Hepatocyte (in vitro differentiated cells): Measurements from ENCODE around the gene MBOAT7. TPM values are rescaled to one million over a fixed set of nuclear protein-coding genes. Genes with fewer than 3 reads are reported as not detected.

Source experiments
- DNase-seq: peaks from one replicate; pipeline ENCODE4 v3.0.0-alpha.2; 2016; ENCODE audit warnings: low spot score
- H2AFZ ChIP-seq: fragments of 200-600 bp; sonication (generic); 2 replicates; pipeline ENCODE4 v1.6.0; 2016; ENCODE audit warnings: antibody characterized with exemption, mild to moderate bottlenecking
- H3K27ac ChIP-seq: fragments of 200-600 bp; sonication (generic); 2 replicates; pipeline ENCODE4 v1.5.1; 2016; ENCODE audit warnings: mild to moderate bottlenecking
- H3K27me3 ChIP-seq: fragments of 200-600 bp; sonication (generic); 2 replicates; pipeline ENCODE4 v1.6.1; 2016
- H3K36me3 ChIP-seq: fragments of 200-600 bp; sonication (generic); replicated peaks from 2 replicates; pipeline ENCODE4 v1.5.1; 2016; ENCODE audit warnings: low read depth; ENCODE audit not compliant: insufficient read depth
- H3K4me1 ChIP-seq: fragments of 200-600 bp; sonication (generic); 2 replicates; pipeline ENCODE4 v1.5.1; 2016; ENCODE audit warnings: mild to moderate bottlenecking, moderate library complexity; ENCODE audit not compliant: insufficient read depth
- H3K4me2 ChIP-seq: fragments of 200-600 bp; sonication (generic); 2 replicates; pipeline ENCODE4 v1.6.0; 2016
- H3K4me3 ChIP-seq: fragments of 200-600 bp; sonication (generic); 2 replicates; pipeline ENCODE4 v1.5.1; 2016; ENCODE audit warnings: mild to moderate bottlenecking
- H3K79me2 ChIP-seq: fragments of 200-600 bp; sonication (generic); 2 replicates; pipeline ENCODE4 v1.6.0; 2017; ENCODE audit warnings: mild to moderate bottlenecking
- H3K9me2 ChIP-seq: fragments of 200-600 bp; sonication (generic); replicated peaks from 2 replicates; pipeline ENCODE4 v1.6.0; 2017; ENCODE audit warnings: mild to moderate bottlenecking; ENCODE audit not compliant: insufficient read depth
- H3K9me3 ChIP-seq: fragments of 200-600 bp; sonication (generic); 2 replicates; pipeline ENCODE4 v1.5.1; 2016; ENCODE audit warnings: low read depth, mild to moderate bottlenecking
- H4K20me1 ChIP-seq: fragments of 200-600 bp; sonication (generic); 2 replicates; pipeline ENCODE4 v1.6.0; 2016; ENCODE audit warnings: mild to moderate bottlenecking; ENCODE audit not compliant: insufficient read depth, poor library complexity, severe bottlenecking
- EZH2 ChIP-seq: fragments of 200-600 bp; sonication (generic); IDR thresholded peaks from 2 replicates; pipeline ENCODE4 v1.6.1; 2016; ENCODE audit warnings: antibody characterized with exemption, mild to moderate bottlenecking, borderline replicate concordance
- EZH2phosphoT487 ChIP-seq: fragments of 200-600 bp; sonication (generic); IDR thresholded peaks from one replicate; pipeline ENCODE4 v1.6.1; 2018; ENCODE audit warnings: antibody characterized with exemption, mild to moderate bottlenecking, low read depth, moderate library complexity; ENCODE audit not compliant: unreplicated experiment, severe bottlenecking
- WGBS: methylation state at CpG from one replicate; pipeline ENCODE4 v1.1.6; 2016; ENCODE audit warnings: low lambda C conversion rate; ENCODE audit errors: missing lambda C conversion rate; 5-methylcytosine and 5-hydroxymethylcytosine counted together
- polyA plus RNA-seq: library from polyadenylated mRNA; unstranded; fragments of >200 nt; fragmentation: Nextera tagmentation; extraction: Ambion mirVana; gene quantifications from 2 replicates; pipeline ENCODE4 v1.2.1, GENCODE V29; 2016
- total RNA-seq: library from RNA; depleted of rRNA; stranded (reverse); fragments of >200 nt; gene quantifications from 2 replicates; pipeline ENCODE4 v1.2.3, GENCODE V29; 2014
- TF ChIP-seq, protein P1 (sequence below): fragments of 200-600 bp; sonication (generic); IDR thresholded peaks from 2 replicates; pipeline ENCODE4 v1.5.1; 2016; ENCODE audit warnings: antibody characterized with exemption, mild to moderate bottlenecking; ENCODE audit not compliant: poor library complexity

The MBOAT7 gene
- total and polyA plus RNA-seq, 2 experiments from 2014 or later = 93.5 to 179 TPM

DNA sequence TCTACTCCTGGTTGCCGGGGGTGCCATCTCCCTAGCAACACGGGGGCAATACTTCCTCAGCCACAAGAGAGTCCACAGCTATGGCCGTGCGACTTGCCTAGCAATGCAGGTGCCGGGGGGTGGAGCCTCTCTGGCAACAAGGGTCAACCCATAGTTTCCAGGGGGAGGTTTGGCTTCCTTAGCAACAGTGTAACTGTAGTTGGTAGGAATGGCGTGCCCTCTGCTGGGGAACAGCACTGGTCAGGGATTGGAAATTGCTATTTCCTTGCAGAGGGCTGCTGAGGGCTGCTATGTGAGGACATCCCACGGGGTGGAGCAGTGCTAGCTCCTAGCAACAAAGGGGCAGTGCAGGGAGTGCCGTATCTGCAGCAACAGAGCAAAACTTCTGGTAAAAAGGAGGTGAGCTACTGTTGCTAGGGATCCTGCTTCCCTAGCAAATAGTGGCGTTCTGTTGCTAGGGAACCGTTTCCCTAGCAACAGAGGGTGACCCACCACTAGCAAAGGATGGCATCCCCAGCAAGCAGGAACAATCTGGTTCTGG lies 9.4 kb downstream of the MBOAT7 start:
- no peaks in the 10 kb centered on the region for H4K20me1 ChIP-seq
- H3K4me3 ChIP-seq = no peak overlapping the region
- no peak overlapping the region for H3K4me2 ChIP-seq
- H3K79me2 ChIP-seq = no peaks in the 10 kb centered on the region
- WGBS = 57% methylated on average over 10 of the region's 10 CpGs
- TF ChIP-seq EZH2phosphoT487 (no peak), EZH2 (no peak)
- TF ChIP-seq, protein P1, sequence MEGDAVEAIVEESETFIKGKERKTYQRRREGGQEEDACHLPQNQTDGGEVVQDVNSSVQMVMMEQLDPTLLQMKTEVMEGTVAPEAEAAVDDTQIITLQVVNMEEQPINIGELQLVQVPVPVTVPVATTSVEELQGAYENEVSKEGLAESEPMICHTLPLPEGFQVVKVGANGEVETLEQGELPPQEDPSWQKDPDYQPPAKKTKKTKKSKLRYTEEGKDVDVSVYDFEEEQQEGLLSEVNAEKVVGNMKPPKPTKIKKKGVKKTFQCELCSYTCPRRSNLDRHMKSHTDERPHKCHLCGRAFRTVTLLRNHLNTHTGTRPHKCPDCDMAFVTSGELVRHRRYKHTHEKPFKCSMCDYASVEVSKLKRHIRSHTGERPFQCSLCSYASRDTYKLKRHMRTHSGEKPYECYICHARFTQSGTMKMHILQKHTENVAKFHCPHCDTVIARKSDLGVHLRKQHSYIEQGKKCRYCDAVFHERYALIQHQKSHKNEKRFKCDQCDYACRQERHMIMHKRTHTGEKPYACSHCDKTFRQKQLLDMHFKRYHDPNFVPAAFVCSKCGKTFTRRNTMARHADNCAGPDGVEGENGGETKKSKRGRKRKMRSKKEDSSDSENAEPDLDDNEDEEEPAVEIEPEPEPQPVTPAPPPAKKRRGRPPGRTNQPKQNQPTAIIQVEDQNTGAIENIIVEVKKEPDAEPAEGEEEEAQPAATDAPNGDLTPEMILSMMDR = peak; percentile 40
- H3K4me1 ChIP-seq = no peaks in the 10 kb centered on the region
- H3K9me2 ChIP-seq = no peaks in the 10 kb centered on the region
- no peaks in the 10 kb centered on the region for H3K9me3 ChIP-seq
- H3K27ac ChIP-seq = no peak overlapping the region
- DNase-seq = peak; percentile 78
- no peaks in the 10 kb centered on the region for H3K36me3 ChIP-seq
- H3K27me3 ChIP-seq = no peaks in the 10 kb centered on the region
- H2AFZ ChIP-seq = no peak overlapping the region

DNA sequence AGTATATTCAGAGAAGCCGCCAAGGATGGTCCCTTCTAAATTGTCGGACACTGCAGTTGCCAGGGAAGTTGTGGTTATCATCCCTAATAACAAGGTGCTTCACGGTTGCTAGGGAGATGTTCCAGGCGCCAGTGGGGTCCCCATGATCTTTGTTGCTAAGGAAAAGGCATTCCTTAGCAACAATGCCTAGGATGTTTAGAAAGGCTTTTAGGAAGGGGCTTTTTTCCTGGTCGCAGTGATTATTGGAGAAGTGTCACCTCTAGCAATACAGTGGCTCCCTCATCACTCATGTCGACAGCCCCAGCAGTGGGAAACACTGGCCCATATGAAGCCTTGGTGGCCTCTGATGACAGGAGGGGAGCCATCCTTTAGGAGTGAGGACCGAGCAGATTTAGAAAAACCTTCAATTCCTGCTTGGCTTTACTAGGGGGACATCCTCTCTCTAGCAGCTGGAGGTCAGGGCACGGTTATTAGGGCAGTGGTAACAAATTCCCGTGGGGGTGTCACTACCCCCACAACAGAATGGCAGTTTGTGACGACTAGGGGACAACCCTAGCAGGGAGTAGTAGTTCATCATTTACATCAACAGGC lies 10.0 kb downstream of the MBOAT7 start:
- no peaks in the 10 kb centered on the region for H3K79me2 ChIP-seq
- H3K27me3 ChIP-seq = no peaks in the 10 kb centered on the region
- H3K4me2 ChIP-seq = no peak overlapping the region
- no peaks in the 10 kb centered on the region for H3K9me3 ChIP-seq
- H2AFZ ChIP-seq = no peak overlapping the region
- WGBS = 91% methylated on average over 10 of the region's 10 CpGs
- H3K4me1 ChIP-seq = no peaks in the 10 kb centered on the region
- H3K9me2 ChIP-seq = no peaks in the 10 kb centered on the region
- no peak for DNase-seq
- no peak overlapping the region for H3K27ac ChIP-seq
- no peaks in the 10 kb centered on the region for H4K20me1 ChIP-seq
- H3K36me3 ChIP-seq = no peaks in the 10 kb centered on the region
- TF ChIP-seq EZH2 (no peak), EZH2phosphoT487 (no peak)
- TF ChIP-seq, protein P1 = no peak
- no peak overlapping the region for H3K4me3 ChIP-seq

DNA sequence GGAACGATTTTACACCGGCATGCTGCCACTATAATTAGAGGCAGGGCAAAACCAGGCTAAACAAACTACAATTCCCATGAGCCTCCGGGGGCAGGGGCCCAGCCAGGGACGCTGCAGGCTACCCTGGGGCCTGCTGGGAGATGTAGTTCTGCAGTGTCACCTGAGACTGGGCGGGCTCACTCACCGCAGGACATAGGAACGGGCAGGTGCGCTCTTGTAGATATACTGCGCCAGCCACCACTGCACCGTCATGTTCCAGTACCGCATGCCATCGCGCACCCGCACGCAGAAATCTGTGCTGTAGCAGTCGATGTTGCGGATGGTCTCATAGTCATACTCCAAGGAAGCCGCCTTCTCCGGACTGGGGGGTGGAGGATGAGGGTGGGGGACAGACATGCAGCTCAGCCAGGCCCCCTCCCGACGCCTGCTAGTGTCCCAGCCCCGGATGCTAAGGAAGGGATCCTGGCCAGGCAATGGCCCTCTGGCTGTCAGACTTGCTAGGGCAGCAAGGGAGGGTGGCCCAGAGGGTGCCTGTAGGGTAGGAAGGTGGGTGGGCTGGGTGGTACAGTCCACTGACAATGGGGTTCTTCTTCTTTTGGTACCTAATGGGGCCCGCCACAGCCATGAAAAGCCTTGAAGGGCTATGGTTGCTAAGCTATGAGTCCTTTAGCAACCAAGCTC lies 10.7 kb downstream of the MBOAT7 start:
- Histone ChIP-seq H3K4me3 (no peak overlapping the region), H3K36me3 (no peaks in the 10 kb centered on the region), H2AFZ (no peak overlapping the region), H3K4me2 (no peak overlapping the region), H3K9me2 (no peaks in the 10 kb centered on the region), H3K4me1 (no peaks in the 10 kb centered on the region), H3K9me3 (no peaks in the 10 kb centered on the region), H3K79me2 (no peaks in the 10 kb centered on the region), H3K27ac (no peak overlapping the region), H3K27me3 (no peaks in the 10 kb centered on the region), H4K20me1 (no peaks in the 10 kb centered on the region)
- no peak for TF ChIP-seq EZH2phosphoT487
- TF ChIP-seq, protein P1 = no peak
- WGBS = 94% methylated on average over 23 of the region's 23 CpGs
- no peak for DNase-seq
